GM12878 (cell line): ENCODE data around the gene CATSPER2.
"Not testable (repeated sequence)": the region's sequence is repeated elsewhere in the genome, so short reads cannot be mapped to it uniquely, and the experiment has no call there.

Experiments
- CTCF ChIP-seq, 3 experiments: IDR thresholded peaks in 2 of 3; conservative IDR thresholded peaks in 1 of 3; 2 replicates each; pipeline ENCODE4 v1.5.1; 2011; ENCODE audit warnings: low read depth in 3 of 3, low read length in 3 of 3, mild to moderate bottlenecking in 3 of 3, control low read depth in 2 of 3, moderate library complexity in 2 of 3, inconsistent platforms in 1 of 3, mixed read lengths in 1 of 3; ENCODE audit not compliant: control insufficient read depth in 2 of 3, insufficient read depth in 1 of 3; ENCODE audit errors: extremely low read depth in 1 of 3
- MLLT1 ChIP-seq: fragments of 450-650 bp; IDR thresholded peaks from 2 replicates; pipeline ENCODE4 v1.6.1; 2016; ENCODE audit warnings: mild to moderate bottlenecking
- MYC ChIP-seq: IDR thresholded peaks from 2 replicates; pipeline ENCODE4 v1.6.1; 2011; ENCODE audit warnings: mild to moderate bottlenecking, low read length, moderate library complexity, inconsistent platforms; ENCODE audit not compliant: insufficient read depth, insufficient replicate concordance, insufficient read length, severe bottlenecking
- PBX3 ChIP-seq: IDR thresholded peaks from 2 replicates; pipeline ENCODE4 v1.6.1; 2011; ENCODE audit warnings: mild to moderate bottlenecking, low read depth, low read length, moderate library complexity; ENCODE audit not compliant: insufficient replicate concordance
- PKNOX1 ChIP-seq: fragments of 450-650 bp; IDR thresholded peaks from 2 replicates; pipeline ENCODE4 v1.6.1; 2016; ENCODE audit warnings: mild to moderate bottlenecking
- POLR2A ChIP-seq: IDR thresholded peaks from 2 replicates; pipeline ENCODE4 v1.6.1; 2011; ENCODE audit warnings: low read depth, mild to moderate bottlenecking, low read length
- RBBP5 ChIP-seq: fragments of 200-600 bp; sonication (generic); conservative IDR thresholded peaks from 2 replicates; pipeline ENCODE4 v1.6.1; 2016
- RFX5 ChIP-seq: IDR thresholded peaks from 2 replicates; pipeline ENCODE4 v1.6.1; 2011; ENCODE audit warnings: low read depth, low read length, improper control_type of control experiment
- SMC3 ChIP-seq: IDR thresholded peaks from 2 replicates; pipeline ENCODE4 v1.6.1; 2011; ENCODE audit warnings: low read length, improper control_type of control experiment, borderline replicate concordance
- SPI1 ChIP-seq: IDR thresholded peaks from 2 replicates; pipeline ENCODE4 v1.6.1; 2011; ENCODE audit warnings: low read depth, mild to moderate bottlenecking, low read length, moderate library complexity, borderline replicate concordance; ENCODE audit not compliant: insufficient read depth
- TCF3 ChIP-seq: IDR thresholded peaks from 2 replicates; pipeline ENCODE4 v1.6.1; 2012; ENCODE audit warnings: low read depth, mild to moderate bottlenecking, low read length, borderline replicate concordance; ENCODE audit not compliant: insufficient read depth
- USF1 ChIP-seq: IDR thresholded peaks from 2 replicates; pipeline ENCODE4 v1.6.1; 2011; ENCODE audit warnings: borderline replicate concordance, low read depth, mild to moderate bottlenecking, moderate library complexity, mixed read lengths, low read length; ENCODE audit not compliant: insufficient read depth; ENCODE audit errors: extremely low read length
- ZNF24 ChIP-seq: fragments of 450-650 bp; IDR thresholded peaks from 2 replicates; pipeline ENCODE4 v1.6.1; 2017; ENCODE audit warnings: antibody characterized with exemption, mild to moderate bottlenecking

GRCh38 chr15:43659727-43660126 is 11.1 kb upstream of the CATSPER2 start:
- TF ChIP-seq RFX5; POLR2A; CTCF (IDR thresholded peaks at IDR 0.05 in 2 of 3, conservative IDR thresholded peaks at IDR 0.05 in 1 of 3; ENCODE audit: control insufficient read depth in 2 of 3, extremely low read depth in 1 of 3, insufficient read depth in 1 of 3, low read depth in 3 of 3, low read length in 3 of 3); PBX3; TCF3; PKNOX1; SPI1; RBBP5; USF1; SMC3; ZNF24; MYC; MLLT1: not testable (repeated sequence)
